NB4 (cell line): ENCODE data around the gene METTL4.

ENCODE experiments used
- CTCF ChIP-seq: IDR thresholded peaks from one replicate; pipeline ENCODE4 v1.5.1; 2012; ENCODE audit warnings: low read depth, low read length
- POLR2A ChIP-seq: IDR thresholded peaks from 2 replicates; pipeline ENCODE4 v1.6.1; 2011; ENCODE audit warnings: mild to moderate bottlenecking; ENCODE audit not compliant: insufficient read length; ENCODE audit errors: extremely low read depth

- no peak for TF ChIP-seq CTCF
- no peak for TF ChIP-seq POLR2A
Observed at GRCh38 chr18:2532797-2533196, 38.5 kb downstream of the METTL4 start.
